Cardiac fibroblast (primary cell): ENCODE results near the gene TCF19.

Experiments used
- DNase-seq, 2 donors: peaks; one replicate each; pipeline versions ENCODE4 v3.0.0 to v3.0.0-alpha.2; 2010; ENCODE audit warnings: low read depth in 2 of 2
- H3K4me3 ChIP-seq, 2 donors: replicated peaks in 1 of 2; 1 replicate in 1 of 2; 2 replicates in 1 of 2; pipeline ENCODE4 v1.5.1; 2011; ENCODE audit warnings: low read depth in 2 of 2, low read length in 2 of 2, mild to moderate bottlenecking in 2 of 2, moderate library complexity in 1 of 2
- TF ChIP-seq, protein P1 (sequence below): IDR thresholded peaks from one replicate; pipeline ENCODE4 v1.5.1; 2011; ENCODE audit warnings: low read depth, mild to moderate bottlenecking, low read length, inconsistent platforms

TCF19 gene

DNA sequence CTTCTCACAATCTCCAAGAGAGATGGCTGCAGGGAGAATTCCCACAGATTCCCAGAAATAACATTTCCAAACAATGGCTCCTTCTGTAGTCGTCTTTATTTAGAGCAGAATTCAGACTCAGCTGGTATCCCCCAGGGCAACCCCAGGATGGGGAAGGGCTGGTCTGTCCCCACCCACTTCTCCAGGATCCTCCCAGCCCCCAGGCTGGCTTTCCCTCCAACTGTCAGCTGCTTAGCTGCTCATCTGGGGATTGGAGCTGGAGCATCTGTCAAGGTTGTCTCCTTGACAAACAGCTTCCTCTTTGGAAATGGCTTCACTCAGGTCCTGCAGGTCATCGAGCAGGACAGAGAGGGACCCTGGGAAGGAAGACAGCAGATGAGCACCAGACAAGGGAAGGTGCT, 16.0 kb upstream of the TCF19 start:
- no peak for DNase-seq
- TF ChIP-seq, protein P1, sequence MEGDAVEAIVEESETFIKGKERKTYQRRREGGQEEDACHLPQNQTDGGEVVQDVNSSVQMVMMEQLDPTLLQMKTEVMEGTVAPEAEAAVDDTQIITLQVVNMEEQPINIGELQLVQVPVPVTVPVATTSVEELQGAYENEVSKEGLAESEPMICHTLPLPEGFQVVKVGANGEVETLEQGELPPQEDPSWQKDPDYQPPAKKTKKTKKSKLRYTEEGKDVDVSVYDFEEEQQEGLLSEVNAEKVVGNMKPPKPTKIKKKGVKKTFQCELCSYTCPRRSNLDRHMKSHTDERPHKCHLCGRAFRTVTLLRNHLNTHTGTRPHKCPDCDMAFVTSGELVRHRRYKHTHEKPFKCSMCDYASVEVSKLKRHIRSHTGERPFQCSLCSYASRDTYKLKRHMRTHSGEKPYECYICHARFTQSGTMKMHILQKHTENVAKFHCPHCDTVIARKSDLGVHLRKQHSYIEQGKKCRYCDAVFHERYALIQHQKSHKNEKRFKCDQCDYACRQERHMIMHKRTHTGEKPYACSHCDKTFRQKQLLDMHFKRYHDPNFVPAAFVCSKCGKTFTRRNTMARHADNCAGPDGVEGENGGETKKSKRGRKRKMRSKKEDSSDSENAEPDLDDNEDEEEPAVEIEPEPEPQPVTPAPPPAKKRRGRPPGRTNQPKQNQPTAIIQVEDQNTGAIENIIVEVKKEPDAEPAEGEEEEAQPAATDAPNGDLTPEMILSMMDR = no peak
- no peak overlapping the region for H3K4me3 ChIP-seq

DNA sequence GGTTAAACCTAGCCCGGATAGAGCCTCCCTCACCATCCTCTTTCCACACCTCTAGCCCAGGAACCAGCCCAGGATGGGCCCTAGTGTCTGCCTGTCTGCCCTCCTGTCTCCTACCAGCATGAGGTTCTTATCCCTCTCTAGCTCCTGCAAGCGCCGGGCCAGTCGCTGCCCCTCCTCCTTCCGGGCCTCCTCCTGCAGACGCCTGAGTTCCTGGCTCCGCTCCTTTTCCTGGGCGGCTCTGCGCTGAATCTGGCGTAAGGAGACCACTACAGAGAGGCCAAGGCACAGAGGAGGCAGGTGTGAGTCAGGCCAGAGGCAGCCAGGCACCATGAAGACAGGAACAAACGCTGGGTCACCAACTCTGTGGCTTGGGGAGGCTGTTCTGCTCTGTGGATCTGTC, 15.2 kb upstream of the TCF19 start:
- no peak overlapping the region for H3K4me3 ChIP-seq
- peak; percentile 82 to 92 for DNase-seq
- TF ChIP-seq, protein P1 = no peak

DNA sequence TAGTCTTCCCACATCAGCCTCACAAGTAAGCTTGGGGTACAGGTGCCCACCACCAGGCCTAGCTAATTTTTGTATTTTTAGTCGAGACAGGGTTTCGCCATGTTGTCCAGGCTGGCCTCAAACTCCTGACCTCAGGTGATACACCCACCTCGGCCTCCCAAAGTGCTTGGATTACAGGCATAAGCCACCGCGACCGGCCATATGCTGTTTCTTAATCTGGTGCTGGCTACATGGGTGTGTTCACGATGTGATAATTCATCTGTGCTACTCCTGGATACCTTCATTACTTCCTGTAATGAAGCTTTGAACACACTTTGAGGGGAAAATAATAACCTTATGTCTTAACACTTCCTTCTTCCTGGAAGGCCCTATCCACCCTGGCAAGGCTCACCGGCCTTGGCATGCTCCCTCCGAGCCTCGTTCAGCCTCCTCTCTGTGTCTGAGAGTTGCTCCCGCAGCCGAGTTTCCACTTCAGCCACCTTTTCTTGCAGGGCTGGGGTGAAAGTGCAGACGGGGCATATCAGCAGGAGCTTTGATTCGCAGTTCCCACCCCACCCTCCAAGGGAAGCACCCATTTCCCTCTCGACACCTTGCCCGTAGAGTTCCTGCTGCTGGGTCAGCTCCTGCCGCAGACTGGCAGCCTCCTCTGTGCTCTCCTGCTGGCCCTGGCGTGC, 14.0 kb upstream of the TCF19 start:
- no peak overlapping the region for H3K4me3 ChIP-seq
- DNase-seq = no peak
- TF ChIP-seq, protein P1 = no peak

DNA sequence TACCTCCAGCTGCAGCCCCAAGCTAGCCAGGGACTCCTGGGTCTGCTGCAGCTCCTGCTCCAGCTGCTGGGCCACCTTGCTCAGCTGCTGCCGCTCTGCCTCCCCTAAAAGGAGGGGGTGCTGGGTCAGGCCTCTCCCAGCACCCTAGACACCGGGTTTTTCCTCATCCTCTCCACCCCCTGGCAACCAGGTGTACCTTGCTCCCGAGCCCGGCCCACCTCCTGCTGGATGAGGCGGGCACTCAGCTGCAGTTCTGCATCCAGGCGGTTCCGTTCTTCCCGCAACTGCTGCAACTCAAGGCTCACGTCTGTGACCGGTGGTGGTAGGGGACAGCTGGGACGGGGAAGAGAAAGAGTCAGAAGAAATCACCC, 13.4 kb upstream of the TCF19 start:
- H3K4me3 ChIP-seq = no peak overlapping the region
- TF ChIP-seq, protein P1 = no peak
- no peak for DNase-seq

DNA sequence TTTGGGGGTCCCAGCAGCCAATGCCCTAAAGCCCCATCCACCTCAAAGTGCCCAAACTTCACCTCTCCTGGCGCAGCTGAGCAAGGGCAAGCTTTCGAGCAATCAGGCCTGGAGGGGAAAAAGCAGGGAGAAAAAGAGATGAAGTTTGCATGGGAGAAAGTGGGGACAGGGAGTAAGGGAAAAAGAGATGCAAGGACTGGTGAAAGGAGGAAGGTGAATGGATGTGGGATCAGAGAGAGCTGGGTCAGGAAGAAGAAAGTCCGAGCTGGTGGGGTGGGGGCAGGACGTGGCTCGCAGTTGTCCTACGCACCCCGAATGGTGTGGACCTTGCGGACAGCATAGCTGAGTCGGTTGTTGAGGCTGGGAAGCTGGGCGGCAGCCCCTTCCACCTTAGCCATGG, 13.0 kb upstream of the TCF19 start:
- no peak overlapping the region for H3K4me3 ChIP-seq
- TF ChIP-seq, protein P1 = no peak
- DNase-seq = no peak

DNA sequence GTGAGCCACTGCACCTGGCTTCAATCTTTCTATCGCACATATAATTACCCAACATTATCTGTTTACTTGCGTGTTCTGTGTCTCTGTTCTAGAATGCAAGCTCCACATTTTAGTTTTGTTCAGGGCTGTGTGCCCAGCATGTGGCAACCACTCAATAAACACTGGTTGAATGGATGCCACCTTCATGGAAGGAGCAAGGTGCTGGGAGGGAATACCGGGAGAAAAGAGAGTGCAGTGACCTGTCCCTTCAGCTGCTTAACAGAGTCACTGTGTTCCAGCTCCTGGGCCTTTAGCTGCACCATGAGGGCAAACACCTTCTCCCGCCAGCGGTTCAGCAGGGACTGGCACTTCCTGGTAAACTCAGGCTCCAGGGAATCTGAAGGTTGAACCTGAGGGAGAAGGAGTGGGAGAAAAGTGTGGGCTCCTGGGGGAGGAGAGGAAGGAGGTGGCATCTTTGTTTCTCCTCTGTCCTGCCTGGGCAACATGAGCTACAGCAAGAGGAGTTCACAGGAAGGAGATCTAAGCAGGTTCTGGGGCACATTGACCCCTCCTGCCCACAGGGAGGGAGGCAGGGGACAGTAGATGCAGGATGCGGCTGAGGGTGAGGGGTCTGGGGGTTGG, 8.5 kb upstream of the TCF19 start:
- TF ChIP-seq, protein P1 = no peak
- DNase-seq = no peak

More for the DNA sequence above, 8.5 kb upstream of the TCF19 start:
- no peak overlapping the region for H3K4me3 ChIP-seq
